ENCODE measurements around the gene PLCG2. TPM values are rescaled to one million over a fixed set of nuclear protein-coding genes. Genes with fewer than 3 reads are reported as not detected.
"Not testable (repeated sequence)": the region's sequence is repeated elsewhere in the genome, so short reads cannot be mapped to it uniquely, and the experiment has no call there.

Gene PLCG2
- total RNA-seq = 26.4 and 36.8 TPM in 2 replicates

DNA sequence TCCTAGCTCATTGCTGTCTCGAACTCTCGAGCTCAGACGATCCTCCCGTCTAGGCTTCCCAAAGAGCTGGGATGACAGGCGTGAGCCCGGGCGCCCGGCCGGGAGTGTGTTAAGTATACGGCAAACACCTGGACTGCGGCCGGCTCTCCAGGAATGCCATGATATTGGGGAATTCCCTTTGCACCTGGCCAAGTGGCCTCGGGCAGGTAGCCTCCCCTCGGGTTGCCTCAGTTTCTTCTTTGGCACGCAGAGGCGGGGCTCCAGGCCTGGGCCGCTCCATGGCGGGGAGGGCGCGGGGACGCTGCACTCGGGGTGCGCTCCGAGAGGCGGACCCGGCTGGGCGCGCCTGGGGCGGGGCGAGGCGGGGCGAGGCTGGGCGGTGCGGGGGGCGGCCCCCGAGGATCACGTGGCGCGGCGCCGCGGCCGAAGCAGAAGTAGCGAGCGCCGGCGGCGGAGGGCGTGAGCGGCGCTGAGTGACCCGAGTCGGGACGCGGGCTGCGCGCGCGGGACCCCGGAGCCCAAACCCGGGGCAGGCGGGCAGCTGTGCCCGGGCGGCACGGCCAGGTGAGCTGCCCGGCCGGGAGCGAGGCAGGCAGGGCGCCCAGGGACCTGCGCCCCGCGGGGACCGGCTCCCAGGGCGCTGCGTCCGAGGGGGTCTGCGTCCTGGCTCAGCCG lies at the start of gene PLCG2:
Gene PLCG2 (plus strand): TSS at position 431 of the 675 bp plus-strand sequence. CDS start 6,699 bp downstream, outside the sequence.
- DNase-seq (ENCODE audit: extremely low read depth, low read depth, low spot score) = no peak

DNA sequence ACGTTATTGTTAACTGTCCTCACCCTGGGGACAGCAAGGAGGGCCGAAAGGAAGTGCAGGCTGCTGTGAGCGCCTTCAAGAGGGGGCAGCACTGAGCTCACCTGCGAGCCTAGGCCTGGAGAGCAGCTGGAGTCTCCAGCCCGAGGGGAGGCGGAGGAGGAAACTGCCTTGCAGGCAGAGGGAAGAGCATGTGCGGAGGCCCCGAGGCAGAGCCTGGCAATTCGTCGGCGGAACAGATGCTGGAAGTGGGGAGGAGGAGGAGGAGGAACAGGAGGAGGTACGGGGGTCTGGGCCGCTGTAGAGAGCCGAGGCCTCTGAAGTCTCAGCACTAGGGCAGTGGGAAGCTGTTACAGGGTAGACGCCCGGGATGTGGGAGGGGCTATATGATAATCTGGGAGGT lies 49.6 kb upstream of the PLCG2 start:
- no peak for DNase-seq (ENCODE audit: extremely low read depth, low read depth, low spot score)

DNA sequence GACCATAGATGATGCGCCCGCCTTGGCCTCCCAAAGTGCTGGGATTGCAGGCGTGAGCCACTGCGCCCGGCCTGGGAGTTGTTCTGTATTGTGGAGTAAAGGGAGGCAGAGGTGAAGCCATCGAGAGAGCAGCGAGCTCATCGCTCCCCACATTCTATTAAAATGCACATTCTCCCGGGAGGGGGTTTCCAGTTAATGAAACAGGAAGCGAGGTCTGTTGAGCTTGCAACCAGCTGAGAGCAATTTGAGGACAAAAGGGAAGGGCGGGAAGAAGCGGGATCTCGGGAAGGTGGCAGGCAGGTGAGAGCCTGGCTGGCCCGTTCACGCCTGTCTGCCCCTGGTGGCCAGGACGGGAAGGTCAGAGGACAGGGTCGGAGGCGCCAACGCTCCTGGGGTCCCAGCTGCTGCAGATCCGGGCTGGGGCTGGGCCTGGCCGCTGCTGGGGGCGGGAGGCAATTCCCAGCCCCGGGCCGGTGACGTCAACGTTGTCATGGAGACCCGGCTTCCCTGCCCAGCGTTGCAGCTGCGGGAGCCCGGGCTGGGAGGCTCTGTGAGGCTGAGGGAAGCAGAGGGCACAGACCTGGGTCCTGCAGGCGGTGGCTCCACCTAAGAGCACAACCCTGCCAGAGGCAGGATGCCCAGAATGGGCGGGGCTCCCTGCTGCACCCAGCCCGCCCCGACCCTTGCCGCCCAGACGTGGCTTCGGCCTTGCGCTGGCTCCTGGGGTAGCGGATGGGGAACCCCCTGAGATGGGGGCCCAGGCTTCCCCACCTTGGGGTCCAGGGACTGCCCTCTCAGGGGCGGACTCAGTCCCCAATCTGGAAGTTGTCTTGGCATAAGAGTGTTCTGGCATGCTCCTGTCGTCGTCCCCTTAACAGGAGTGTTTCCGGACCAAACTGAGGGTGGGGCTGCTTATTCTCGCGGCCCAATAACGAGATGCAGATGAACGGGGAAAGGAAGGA lies 48.7 kb upstream of the PLCG2 start:
- no peak for DNase-seq (ENCODE audit: extremely low read depth, low read depth, low spot score)

DNA sequence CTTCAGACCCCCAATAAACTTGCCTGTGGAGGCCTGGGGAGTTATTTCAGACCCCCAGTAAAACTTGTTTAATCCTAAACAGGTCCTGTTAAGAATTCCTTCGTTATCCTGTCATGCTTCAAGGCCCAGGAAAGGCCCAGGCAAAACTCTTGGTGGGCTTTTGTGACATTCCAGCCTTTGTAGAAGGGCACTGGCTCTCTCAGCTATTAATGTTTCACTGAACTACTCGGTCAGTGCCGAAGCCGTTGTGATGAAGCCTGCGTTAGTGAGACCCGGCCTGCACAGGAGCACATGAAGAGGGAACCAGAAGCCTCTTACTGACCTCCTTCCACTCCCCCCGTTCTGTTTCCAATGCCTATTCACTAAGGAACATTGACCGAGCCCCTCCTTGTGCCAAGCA lies 47.4 kb upstream of the PLCG2 start:
- no peak for DNase-seq (ENCODE audit: extremely low read depth, low read depth, low spot score)

DNA sequence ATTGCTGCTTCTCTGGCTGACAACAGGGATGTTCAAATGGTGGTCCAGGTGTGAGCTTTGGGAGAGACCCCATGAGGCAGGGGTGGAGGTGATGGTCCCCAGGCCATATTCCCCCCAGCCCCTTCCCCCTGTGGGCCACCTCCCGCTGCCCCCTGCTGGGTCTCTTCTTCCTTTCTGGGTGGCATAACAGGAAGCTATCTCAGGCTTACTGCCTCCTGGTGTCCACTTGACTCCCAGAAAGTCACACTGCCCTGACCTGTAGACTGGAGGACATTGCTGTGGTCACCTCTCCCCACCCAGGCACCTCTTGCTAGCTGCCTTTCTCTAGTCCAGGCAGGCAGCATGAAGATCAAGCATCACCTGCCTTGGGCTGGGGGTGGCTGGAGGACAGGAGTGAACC lies 46.4 kb upstream of the PLCG2 start:
- DNase-seq (ENCODE audit: extremely low read depth, low read depth, low spot score) = no peak

DNA sequence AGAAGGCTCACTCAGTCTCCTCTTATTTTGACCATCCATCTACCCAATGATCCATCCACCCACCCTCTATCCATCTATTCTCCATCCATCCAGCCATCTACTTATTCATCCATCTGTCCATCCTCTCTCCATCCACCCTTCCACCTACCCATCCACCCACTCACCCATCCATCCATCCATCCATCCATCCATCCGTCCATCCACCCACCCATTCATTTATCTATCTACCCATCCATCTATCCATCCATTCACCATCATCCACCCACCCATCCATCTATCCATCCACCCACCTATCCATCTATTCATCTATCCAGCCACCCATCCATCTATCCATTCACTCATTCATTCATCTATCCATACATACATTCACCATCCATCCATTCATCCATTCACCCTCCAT lies 45.8 kb upstream of the PLCG2 start:
- no peak for DNase-seq (ENCODE audit: extremely low read depth, low read depth, low spot score)

DNA sequence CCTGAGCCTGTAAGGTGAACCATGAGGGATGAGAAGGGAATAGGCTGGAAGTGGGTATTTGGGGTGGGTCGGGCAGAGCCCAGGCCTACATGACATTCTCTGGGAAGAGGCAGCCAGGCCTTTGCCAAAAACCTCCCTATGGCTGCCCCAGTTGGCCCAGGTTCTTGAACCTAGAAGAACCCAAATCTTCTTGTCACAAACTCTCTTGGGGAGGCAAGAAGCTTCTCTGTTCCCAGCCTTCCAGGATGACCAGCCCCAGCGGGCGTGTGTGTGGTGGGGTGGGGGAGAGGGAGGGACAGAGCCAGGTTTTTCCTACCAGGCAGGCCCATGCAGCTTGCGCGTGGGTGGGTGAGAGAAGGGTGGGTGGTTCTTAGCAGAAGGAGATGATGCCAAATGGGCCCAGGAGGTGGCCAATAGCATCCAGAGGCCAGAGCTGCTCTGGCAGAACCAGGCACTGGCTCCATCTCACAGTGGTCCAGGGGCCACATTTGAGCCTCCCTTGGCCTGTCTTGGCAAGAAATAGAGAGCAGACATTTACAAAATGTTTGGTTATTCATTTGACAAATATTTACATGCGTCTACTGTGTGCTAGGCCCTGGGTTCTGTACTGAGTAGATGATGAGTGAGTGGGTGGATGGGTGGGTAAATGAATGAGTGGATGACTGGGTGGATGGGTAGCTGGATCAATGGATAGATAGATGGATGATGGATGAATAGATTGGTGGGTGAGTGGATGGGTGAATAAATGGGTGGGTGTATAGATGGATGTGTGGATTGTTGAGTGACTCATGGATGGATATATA lies 44.3 kb upstream of the PLCG2 start:
- DNase-seq (ENCODE audit: extremely low read depth, low read depth, low spot score) = no peak

DNA sequence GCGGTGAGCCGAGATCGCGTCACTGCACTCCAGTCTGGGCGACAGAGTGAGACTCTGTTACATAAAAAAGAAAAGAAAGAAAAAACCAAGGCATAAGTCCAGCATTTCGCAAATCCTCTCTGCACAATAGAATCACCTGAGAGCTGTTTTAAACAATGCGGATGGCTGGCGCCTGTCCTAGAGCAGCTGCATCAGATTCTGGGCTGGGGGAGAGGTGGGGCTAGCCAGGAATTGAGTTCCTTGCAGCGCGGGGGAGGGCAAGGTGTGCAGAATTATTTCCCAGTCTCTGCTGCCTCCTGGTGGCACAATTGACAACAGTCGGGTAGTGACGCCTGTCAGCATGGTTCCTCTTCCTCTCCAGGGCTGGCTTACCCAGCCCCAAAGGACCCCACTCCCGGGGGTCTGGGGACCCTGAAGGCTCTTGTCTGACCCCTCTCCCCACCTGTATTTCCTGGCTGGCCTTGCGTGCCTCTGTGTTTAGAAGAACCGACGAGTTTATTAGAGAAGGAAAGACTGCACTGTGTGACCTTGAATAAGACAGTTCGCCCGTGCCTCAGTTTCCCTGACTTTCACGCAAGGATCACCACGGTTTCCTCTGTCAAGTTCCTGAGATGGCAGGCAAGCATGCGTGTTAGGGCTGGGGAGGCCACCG lies 41.1 kb upstream of the PLCG2 start:
- no peak for DNase-seq (ENCODE audit: extremely low read depth, low read depth, low spot score)

DNA sequence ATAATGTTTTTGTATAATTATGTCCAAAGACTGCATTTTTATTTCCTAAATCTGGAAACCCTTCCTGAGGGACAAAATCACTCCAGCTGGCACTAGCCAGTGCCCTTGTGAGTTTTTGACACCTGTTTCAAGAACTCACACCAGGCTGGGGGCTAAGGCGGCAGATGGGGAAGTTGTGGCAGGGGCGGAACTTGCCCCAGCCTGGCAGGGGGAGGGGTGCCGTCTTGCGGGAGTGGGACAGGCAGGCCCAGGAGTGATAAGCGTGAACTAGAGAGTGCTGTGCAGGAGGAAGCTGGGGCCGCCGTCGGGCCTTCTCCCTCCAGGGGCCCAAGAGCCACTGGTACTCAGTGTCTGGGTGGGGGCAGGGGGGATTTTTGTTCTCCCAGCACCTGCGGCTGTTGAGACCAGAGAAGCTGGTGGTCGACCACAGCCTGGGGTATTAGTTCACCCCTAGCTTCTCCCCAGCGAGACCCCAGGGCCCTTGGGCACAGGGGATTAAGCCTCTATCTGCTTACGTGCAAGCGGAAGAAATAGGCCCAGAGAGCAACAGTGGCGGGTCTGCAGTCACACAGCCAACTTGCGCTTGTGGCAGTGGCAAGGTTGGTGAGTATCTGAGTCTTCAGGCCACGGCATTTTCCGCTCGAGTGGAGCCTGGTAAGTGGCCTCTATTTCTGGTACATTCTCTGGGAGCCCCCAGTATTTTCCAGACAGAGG lies 40.2 kb upstream of the PLCG2 start:
- DNase-seq (ENCODE audit: extremely low read depth, low read depth, low spot score) = no peak

DNA sequence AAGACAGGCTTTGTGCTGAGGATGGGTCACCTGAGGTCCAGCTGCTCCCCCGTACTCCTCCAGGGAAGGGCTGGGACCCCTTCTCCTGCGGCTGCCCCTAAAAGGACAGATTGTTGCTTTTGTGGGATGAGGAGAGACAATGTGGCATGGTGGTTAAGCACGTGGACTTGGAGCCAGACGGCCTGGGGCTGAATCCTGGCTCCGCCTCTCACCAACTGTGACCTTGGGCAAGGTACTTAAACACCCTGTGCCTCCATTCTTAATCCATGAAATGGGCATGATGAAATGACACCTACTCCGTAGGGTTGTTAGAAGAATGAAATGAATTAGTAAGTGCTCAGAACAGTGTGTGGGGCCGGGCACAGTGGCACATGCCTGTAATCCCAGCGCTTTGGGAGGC lies 39.6 kb upstream of the PLCG2 start:
- DNase-seq (ENCODE audit: extremely low read depth, low read depth, low spot score) = no peak

DNA sequence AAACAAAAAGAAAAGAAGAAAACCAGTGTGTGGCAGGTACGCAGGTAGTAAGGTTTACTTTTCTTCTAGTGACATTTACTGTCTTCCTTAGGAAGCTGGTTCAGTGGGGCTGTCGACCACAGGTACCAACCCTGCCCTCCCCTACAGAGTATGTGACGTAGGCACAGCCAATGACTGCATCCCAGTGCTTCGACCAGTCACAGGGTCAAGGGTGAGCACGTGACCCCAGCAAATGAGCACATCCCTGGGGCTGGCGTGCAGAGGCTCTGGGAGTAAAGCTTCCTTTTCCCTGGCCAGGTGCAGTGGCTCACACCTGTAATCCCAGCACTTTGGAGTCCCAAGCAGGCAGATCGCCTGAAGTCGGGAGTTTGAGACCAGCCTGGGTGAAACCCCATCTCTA lies 38.9 kb upstream of the PLCG2 start:
- DNase-seq (ENCODE audit: extremely low read depth, low read depth, low spot score) = no peak

DNA sequence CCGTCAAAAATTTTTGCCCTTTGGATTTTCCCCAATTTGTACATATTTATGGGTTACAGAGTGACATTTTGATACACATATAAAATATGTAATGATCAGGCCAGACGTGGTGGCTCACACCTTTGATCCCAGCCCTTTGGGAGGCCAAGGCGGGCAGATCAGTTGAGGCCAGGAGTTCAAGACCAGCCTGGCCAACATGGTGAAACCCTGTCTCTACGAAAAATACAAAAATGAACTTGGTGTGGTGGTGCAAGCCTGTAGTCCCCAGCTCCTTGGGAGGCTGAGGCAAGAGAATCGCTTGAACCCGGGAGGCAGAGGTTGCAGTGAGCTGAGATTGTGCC lies 37.7 kb upstream of the PLCG2 start:
- not testable (repeated sequence) for DNase-seq (ENCODE audit: extremely low read depth, low read depth, low spot score)

DNA sequence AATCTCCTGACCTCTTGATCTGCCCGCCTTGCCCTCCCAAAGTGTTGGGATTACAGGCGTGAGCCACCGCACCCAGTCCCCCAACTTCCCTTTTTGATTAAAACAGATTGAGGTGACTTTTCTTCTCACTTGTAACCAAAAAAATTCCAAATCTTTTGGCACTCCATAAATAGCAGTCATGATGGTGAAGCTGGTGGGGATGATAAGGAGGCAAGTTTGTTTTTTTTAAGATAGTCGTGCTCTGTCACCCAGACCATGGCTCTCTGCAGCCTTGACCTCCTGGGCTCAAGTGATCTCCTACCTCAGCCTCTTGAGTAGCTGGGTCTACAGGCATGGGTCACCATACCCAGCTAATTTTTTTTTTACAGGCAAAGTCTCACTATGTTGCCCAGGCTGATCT lies 34.7 kb upstream of the PLCG2 start:
- no peak for DNase-seq (ENCODE audit: extremely low read depth, low read depth, low spot score)

DNA sequence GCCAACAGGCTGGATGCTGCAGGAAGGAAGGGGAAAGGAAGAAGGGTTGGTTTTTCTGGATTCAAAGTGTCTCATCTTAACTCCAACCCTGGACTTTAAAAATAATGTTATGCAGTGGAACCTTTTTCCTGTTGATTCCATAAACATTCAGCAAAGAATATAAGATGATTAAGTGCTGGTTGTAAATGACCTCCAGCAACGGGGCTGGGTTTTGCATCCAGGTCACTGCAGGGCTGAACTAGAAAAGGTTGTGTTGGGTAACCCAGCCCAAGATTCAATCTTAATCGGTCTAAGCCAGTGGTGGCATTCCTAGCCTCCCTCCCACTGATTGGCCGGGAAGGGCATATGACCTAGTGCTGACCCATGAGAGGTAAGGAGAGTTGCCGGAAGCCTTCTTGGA lies 34.2 kb upstream of the PLCG2 start:
- no peak for DNase-seq (ENCODE audit: extremely low read depth, low read depth, low spot score)

DNA sequence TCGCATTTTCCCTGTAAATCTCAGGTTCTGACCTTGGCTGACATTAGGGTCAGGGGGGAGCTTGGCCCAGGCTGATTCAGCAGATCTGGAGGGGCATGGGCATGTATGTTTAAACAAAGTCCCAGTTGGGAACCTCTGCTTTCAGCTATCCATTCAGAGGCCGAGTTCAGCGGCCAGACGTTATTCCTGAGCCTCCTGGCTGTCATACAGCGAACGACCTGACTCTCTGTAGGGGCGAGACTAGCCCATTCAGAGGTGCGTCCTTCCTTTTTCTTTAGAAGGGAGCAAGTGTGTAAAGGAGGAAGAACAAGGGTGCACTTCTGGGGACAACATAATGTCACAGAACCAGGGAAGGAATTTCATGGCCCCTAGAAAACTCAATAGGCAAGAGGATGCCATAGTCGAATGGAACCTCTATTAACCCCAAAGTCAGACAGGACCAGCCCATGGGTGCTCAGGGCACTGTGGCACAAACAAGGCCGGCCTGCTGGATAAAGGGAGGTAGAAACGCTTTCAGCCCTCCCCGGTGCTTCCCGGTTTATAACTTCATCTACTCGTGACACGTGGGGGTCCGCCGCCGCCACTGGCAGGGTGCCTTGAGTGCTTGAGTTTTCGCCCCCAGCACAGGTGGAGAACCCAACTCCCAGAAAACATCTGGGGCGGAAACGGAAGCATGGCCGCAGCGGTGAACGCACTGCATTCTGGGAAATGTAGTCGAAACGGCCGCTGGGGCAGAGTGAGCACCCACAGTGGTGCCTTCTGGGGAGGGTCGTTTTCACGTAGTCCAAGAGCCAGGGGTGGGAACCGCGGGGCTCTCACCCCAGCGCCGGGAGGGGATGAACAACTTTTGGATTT lies 33.2 kb upstream of the PLCG2 start:
- no peak for DNase-seq (ENCODE audit: extremely low read depth, low read depth, low spot score)

DNA sequence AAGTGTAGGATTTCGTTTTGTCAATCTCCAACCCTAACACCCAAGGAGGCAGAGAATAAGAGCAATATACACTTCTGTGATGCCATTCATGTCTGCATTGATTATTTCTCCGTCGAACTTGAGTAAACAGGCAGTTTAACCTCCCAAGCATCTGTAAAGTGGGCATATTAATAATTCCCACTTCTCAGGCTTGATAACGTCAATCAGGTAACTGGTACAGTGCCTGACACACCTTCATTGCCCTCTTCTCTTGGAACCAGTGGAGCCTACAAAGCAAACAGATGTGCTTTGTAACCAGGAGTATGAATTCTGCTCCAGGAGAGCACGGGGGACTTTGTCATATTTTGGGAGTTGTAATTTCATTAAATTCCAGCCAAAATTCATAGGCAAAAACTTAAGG lies 32.5 kb upstream of the PLCG2 start:
- no peak for DNase-seq (ENCODE audit: extremely low read depth, low read depth, low spot score)

DNA sequence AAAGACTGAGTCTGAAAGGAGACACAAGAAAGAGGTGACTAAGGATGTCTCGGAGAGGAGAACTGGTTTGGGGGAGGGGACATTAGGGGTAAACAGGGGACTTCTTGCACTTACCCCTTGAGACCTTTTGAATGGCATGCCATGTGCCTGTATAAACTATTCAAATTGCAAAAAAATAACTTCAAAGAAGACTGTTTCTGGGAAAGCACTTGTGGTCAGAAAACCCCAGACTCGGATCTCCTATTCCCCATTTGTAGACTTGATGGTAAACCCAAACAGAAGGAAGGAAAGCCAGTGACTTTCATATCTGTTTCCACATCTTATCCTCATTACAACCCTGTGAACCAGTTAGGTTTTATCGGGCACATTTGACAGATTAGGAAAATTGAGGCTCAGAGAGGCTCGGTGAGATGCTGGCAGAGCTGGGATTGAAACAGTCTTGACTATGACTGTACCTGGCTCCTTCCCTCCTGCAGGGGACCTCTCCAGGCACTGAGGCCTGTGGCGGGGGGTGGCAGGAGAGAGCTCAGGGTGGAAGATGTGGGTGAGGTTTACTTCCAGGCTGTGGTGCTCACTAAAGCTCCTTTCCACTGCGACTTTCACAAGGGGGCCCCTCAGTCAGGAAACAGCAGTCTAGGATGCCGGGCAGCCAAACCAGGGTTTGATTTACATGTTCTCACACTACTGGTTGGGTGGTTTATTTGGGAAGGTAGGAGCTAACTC lies 30.5 kb upstream of the PLCG2 start:
- DNase-seq (ENCODE audit: extremely low read depth, low read depth, low spot score) = no peak

DNA sequence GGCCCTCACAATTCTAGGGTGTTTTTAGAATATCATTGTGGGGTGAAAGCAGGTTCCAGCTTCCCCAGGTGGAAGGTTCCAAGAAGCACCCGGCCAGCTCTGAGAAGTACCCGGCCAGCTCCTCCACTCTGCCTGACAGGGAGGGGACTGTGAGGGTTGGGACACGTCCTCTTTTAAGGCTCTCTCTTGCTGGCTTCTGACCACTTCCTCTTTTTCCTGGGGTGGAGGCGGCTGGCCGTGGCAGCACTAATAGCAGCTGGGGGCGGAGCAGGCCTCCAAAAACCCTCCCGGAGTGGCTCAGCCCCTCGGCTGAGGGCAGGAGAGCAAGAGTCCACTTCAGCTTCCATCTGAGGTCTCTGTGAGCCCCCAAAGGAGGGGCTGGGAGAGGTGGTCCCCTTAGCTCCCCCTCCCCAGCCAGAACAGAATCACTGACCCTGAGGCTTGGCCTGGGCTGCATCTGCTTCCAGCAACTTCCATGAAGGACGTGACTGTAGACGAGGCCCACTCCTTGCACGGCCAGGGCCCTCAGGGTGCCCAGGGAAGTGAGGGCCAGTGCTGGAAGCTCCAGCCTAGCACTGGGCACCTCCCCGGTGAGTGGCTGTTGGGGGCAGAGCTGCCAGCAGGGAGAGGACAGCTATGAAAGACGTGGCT lies 26.7 kb upstream of the PLCG2 start:
- DNase-seq (ENCODE audit: extremely low read depth, low read depth, low spot score) = no peak
